Mesenchymal stem cell (in vitro differentiated cells and primary cell): Measurements from ENCODE around the gene FGF14.

Experiments
- DNase-seq: peaks from one replicate; pipeline ENCODE4 v3.0.0-alpha.2; 2013
- H2AFZ ChIP-seq: one replicate; pipeline ENCODE4 v1.6.1; 2013; ENCODE audit warnings: low read depth, mild to moderate bottlenecking, control low read depth, inconsistent platforms, low read length, moderate library complexity
- H2AK5ac ChIP-seq: 2 replicates; pipeline ENCODE4 v1.6.1; 2013; ENCODE audit warnings: low read length, moderate library complexity, mild to moderate bottlenecking, inconsistent platforms; ENCODE audit not compliant: severe bottlenecking
- H2BK120ac ChIP-seq: one replicate; pipeline ENCODE4 v1.6.1; 2013; ENCODE audit warnings: low read depth, mild to moderate bottlenecking, inconsistent platforms, low read length, moderate library complexity
- H2BK12ac ChIP-seq, 2 experiments: one replicate each; pipeline ENCODE4 v1.6.1; 2013; ENCODE audit warnings: inconsistent platforms in 2 of 2, low read length in 2 of 2, mild to moderate bottlenecking in 2 of 2, moderate library complexity in 2 of 2, control low read depth in 1 of 2
- H2BK15ac ChIP-seq: one replicate; pipeline ENCODE4 v1.6.1; 2013; ENCODE audit warnings: mild to moderate bottlenecking, low read depth, inconsistent platforms; ENCODE audit not compliant: poor library complexity, severe bottlenecking
- H2BK5ac ChIP-seq: 2 replicates; pipeline ENCODE4 v1.6.1; 2013; ENCODE audit warnings: low read depth, mild to moderate bottlenecking, low read length, control low read depth, inconsistent platforms; ENCODE audit not compliant: poor library complexity, severe bottlenecking
- H3K14ac ChIP-seq, 2 experiments: one replicate each; pipeline ENCODE4 v1.6.1; 2013; ENCODE audit warnings: inconsistent platforms in 2 of 2, low read length in 2 of 2, control low read depth in 1 of 2, mild to moderate bottlenecking in 1 of 2, moderate library complexity in 1 of 2
- H3K18ac ChIP-seq, 2 experiments: one replicate each; pipeline ENCODE4 v1.6.1; 2013; ENCODE audit warnings: inconsistent platforms in 2 of 2, low read length in 2 of 2, control low read depth in 1 of 2, low read depth in 1 of 2, mild to moderate bottlenecking in 1 of 2
- H3K23ac ChIP-seq, 2 experiments: one replicate each; pipeline ENCODE4 v1.6.1; 2013; ENCODE audit warnings: inconsistent platforms in 2 of 2, low read length in 2 of 2, mild to moderate bottlenecking in 2 of 2, moderate library complexity in 2 of 2, control low read depth in 1 of 2
- H3K27ac ChIP-seq: 2 replicates; pipeline ENCODE4 v1.5.1; 2013; ENCODE audit warnings: mild to moderate bottlenecking, moderate library complexity, low read length, control low read depth, inconsistent platforms; ENCODE audit not compliant: poor library complexity, severe bottlenecking
- H3K27me3 ChIP-seq, 2 experiments: 2 replicates each; pipeline versions ENCODE4 v1.6.1 to v1.7.0; 2013; ENCODE audit warnings: low read length in 2 of 2, mild to moderate bottlenecking in 2 of 2, moderate library complexity in 2 of 2, control low read depth in 1 of 2, inconsistent platforms in 1 of 2; ENCODE audit not compliant: control insufficient read depth in 1 of 2, insufficient read depth in 1 of 2
- H3K36me3 ChIP-seq, 2 experiments: 2 replicates each; pipeline versions ENCODE4 v1.6.1 to v1.7.0; 2013; ENCODE audit warnings: low read length in 2 of 2, control low read depth in 1 of 2, inconsistent platforms in 1 of 2, low read depth in 1 of 2, mild to moderate bottlenecking in 1 of 2; ENCODE audit not compliant: insufficient read depth in 2 of 2, control insufficient read depth in 1 of 2
- H3K4ac ChIP-seq, 2 experiments: one replicate each; pipeline ENCODE4 v1.6.1; 2013; ENCODE audit warnings: inconsistent platforms in 2 of 2, low read length in 2 of 2, mild to moderate bottlenecking in 2 of 2, moderate library complexity in 2 of 2, control low read depth in 1 of 2, low read depth in 1 of 2
- H3K4me1 ChIP-seq: 2 replicates; pipeline ENCODE4 v1.6.1; 2013; ENCODE audit warnings: low read depth, low read length, control low read depth; ENCODE audit not compliant: control insufficient read depth, insufficient read depth
- H3K4me2 ChIP-seq: 2 replicates; pipeline ENCODE4 v1.6.1; 2013; ENCODE audit warnings: low read length, mild to moderate bottlenecking, inconsistent platforms; ENCODE audit not compliant: poor library complexity, severe bottlenecking
- H3K4me3 ChIP-seq, 2 experiments: 2 replicates each; pipeline versions ENCODE4 v1.5.1 to v1.7.0; 2013; ENCODE audit warnings: low read length in 2 of 2, mild to moderate bottlenecking in 2 of 2, control low read depth in 1 of 2, low read depth in 1 of 2; ENCODE audit not compliant: insufficient read depth in 1 of 2
- H3K79me1 ChIP-seq: replicated peaks from 2 replicates; pipeline ENCODE4 v1.6.1; 2013; ENCODE audit warnings: mild to moderate bottlenecking, control low read depth, low read length, inconsistent platforms; ENCODE audit not compliant: poor library complexity, severe bottlenecking
- H3K9ac ChIP-seq: 2 replicates; pipeline ENCODE4 v1.7.0; 2013; ENCODE audit warnings: mild to moderate bottlenecking, low read length, moderate library complexity
- H3K9me3 ChIP-seq: 2 replicates; pipeline ENCODE4 v1.7.0; 2013; ENCODE audit warnings: mild to moderate bottlenecking, low read length; ENCODE audit not compliant: control insufficient read depth
- H4K8ac ChIP-seq: one replicate; pipeline ENCODE4 v1.6.1; 2013; ENCODE audit warnings: inconsistent platforms, mild to moderate bottlenecking, low read length, moderate library complexity
- H4K91ac ChIP-seq: one replicate; pipeline ENCODE4 v1.6.1; 2013; ENCODE audit warnings: mild to moderate bottlenecking, low read length, inconsistent platforms
- WGBS: methylation state at CpG from one replicate; pipeline ENCODE4 v1.1.7; 2013; ENCODE audit warnings: mixed read lengths; 5-methylcytosine and 5-hydroxymethylcytosine counted together

Gene FGF14

GRCh38 chr13:101988140-101988539, 413.7 kb downstream of the FGF14 start:
- Histone ChIP-seq H3K23ac (no peak overlapping the region), H3K4me3 (no peak overlapping the region), H2BK12ac (no peak overlapping the region), H2AK5ac (no peak overlapping the region), H3K4me1 (no peaks in the 10 kb centered on the region), H4K91ac (no peak overlapping the region), H4K8ac (no peak overlapping the region), H3K9ac (no peak overlapping the region), H3K14ac (no peak overlapping the region), H2BK15ac (no peak overlapping the region), H3K27ac (no peak overlapping the region), H2BK120ac (no peak overlapping the region), H3K36me3 (no peaks in the 10 kb centered on the region), H3K4ac (no peak overlapping the region), H3K9me3 (no peaks in the 10 kb centered on the region), H3K79me1 (no peaks in the 10 kb centered on the region), H2AFZ (no peak overlapping the region), H3K27me3 (no peaks in the 10 kb centered on the region), H3K4me2 (no peak overlapping the region), H2BK5ac (no peak overlapping the region), H3K18ac (no peak overlapping the region)
- no peak for DNase-seq
- WGBS: 100% methylated on average over 1 of the region's 4 CpGs

- Histone ChIP-seq H3K4me3 (no peak overlapping the region), H3K9me3 (no peaks in the 10 kb centered on the region), H2BK120ac (no peak overlapping the region), H3K27me3 (no peaks in the 10 kb centered on the region), H2AFZ (no peak overlapping the region), H2BK5ac (no peak overlapping the region), H3K27ac (no peak overlapping the region), H3K18ac (no peak overlapping the region), H2BK12ac (no peak overlapping the region), H3K36me3 (no peaks in the 10 kb centered on the region), H2AK5ac (no peak overlapping the region), H4K91ac (no peak overlapping the region), H3K4ac (no peak overlapping the region), H3K23ac (no peak overlapping the region), H2BK15ac (no peak overlapping the region), H3K4me1 (no peaks in the 10 kb centered on the region), H4K8ac (no peak overlapping the region), H3K4me2 (no peak overlapping the region), H3K79me1 (no peaks in the 10 kb centered on the region), H3K9ac (no peak overlapping the region), H3K14ac (no peak overlapping the region)
- WGBS: 75% methylated on average over 1 of the region's 2 CpGs
- DNase-seq: no peak
Measured at GRCh38 chr13:101986316-101986715, 415.5 kb downstream of the FGF14 start.

- H3K4me1 ChIP-seq: no peaks in the 10 kb centered on the region
- no peak overlapping the region for H3K23ac ChIP-seq
- no peak overlapping the region for H2AFZ ChIP-seq
- H2BK5ac ChIP-seq: no peak overlapping the region
- no peak overlapping the region for H3K18ac ChIP-seq
- H3K9ac ChIP-seq: no peak overlapping the region
- no peak overlapping the region for H2BK15ac ChIP-seq
- H3K4me2 ChIP-seq: no peak overlapping the region
- H2BK120ac ChIP-seq: no peak overlapping the region
- WGBS: no CpG with 5 or more reads among the region's 3 CpGs
- H3K4me3 ChIP-seq: no peak overlapping the region
- no peak overlapping the region for H3K14ac ChIP-seq
- no peaks in the 10 kb centered on the region for H3K79me1 ChIP-seq
- no peaks in the 10 kb centered on the region for H3K36me3 ChIP-seq
- H2BK12ac ChIP-seq: no peak overlapping the region
- no peaks in the 10 kb centered on the region for H3K27me3 ChIP-seq
- no peak overlapping the region for H3K27ac ChIP-seq
- no peak overlapping the region for H2AK5ac ChIP-seq
- H4K91ac ChIP-seq: no peak overlapping the region
- no peak overlapping the region for H4K8ac ChIP-seq
- no peak for DNase-seq
- H3K9me3 ChIP-seq: no peaks in the 10 kb centered on the region
- no peak overlapping the region for H3K4ac ChIP-seq
Measured at GRCh38 chr13:101985321-101985720, 416.5 kb downstream of the FGF14 start.

- H2BK120ac ChIP-seq: no peak overlapping the region
- H3K9me3 ChIP-seq: no peaks in the 10 kb centered on the region
- H3K18ac ChIP-seq: no peak overlapping the region
- no peak overlapping the region for H4K8ac ChIP-seq
- H3K27ac ChIP-seq: no peak overlapping the region
- H2AFZ ChIP-seq: no peak overlapping the region
- no peaks in the 10 kb centered on the region for H3K27me3 ChIP-seq
- H3K4me1 ChIP-seq: no peaks in the 10 kb centered on the region
- H3K4me3 ChIP-seq: no peak overlapping the region
- no peak overlapping the region for H2BK12ac ChIP-seq
- no peak overlapping the region for H3K14ac ChIP-seq
- no peak overlapping the region for H4K91ac ChIP-seq
- DNase-seq: no peak
- no peaks in the 10 kb centered on the region for H3K36me3 ChIP-seq
- no peak overlapping the region for H3K23ac ChIP-seq
- H2AK5ac ChIP-seq: no peak overlapping the region
- no peaks in the 10 kb centered on the region for H3K79me1 ChIP-seq
- no peak overlapping the region for H3K4me2 ChIP-seq
- no peak overlapping the region for H3K4ac ChIP-seq
- H2BK15ac ChIP-seq: no peak overlapping the region
- H2BK5ac ChIP-seq: no peak overlapping the region
- H3K9ac ChIP-seq: no peak overlapping the region
Measured at GRCh38 chr13:101982903-101983302, 418.9 kb downstream of the FGF14 start.
